Mesendoderm (in vitro differentiated cells): ENCODE measurements around the gene CLEC14A.

Source experiments
- DNase-seq: peaks from one replicate; pipeline ENCODE4 v3.0.0; 2013
- H2AK5ac ChIP-seq: 2 replicates; pipeline ENCODE4 v1.6.1; 2013; ENCODE audit warnings: low read length, inconsistent platforms
- H2BK120ac ChIP-seq: 2 replicates; pipeline ENCODE4 v1.6.1; 2013; ENCODE audit warnings: low read depth, mild to moderate bottlenecking, low read length, moderate library complexity, mixed read lengths
- H2BK15ac ChIP-seq: replicated peaks from 2 replicates; pipeline ENCODE4 v1.6.1; 2013; ENCODE audit warnings: low read depth, mild to moderate bottlenecking, moderate library complexity
- H2BK5ac ChIP-seq: 2 replicates; pipeline ENCODE4 v1.6.1; 2013; ENCODE audit warnings: low read length, inconsistent platforms
- H3K18ac ChIP-seq: 2 replicates; pipeline ENCODE4 v1.6.1; 2013; ENCODE audit warnings: mild to moderate bottlenecking, low read length, mixed read lengths
- H3K23ac ChIP-seq: one replicate; pipeline ENCODE4 v1.6.1; 2013; ENCODE audit warnings: low read length
- H3K27ac ChIP-seq: 2 replicates; pipeline ENCODE4 v1.5.1; 2013; ENCODE audit warnings: low read depth, mild to moderate bottlenecking, inconsistent platforms, low read length, moderate library complexity
- H3K27me3 ChIP-seq: 2 replicates; pipeline ENCODE4 v1.6.1; 2013; ENCODE audit warnings: low read length, control low read depth, mild to moderate bottlenecking, inconsistent platforms; ENCODE audit not compliant: insufficient read depth, poor library complexity
- H3K36me3 ChIP-seq: 2 replicates; pipeline ENCODE4 v1.6.1; 2013; ENCODE audit warnings: low read length, inconsistent platforms; ENCODE audit not compliant: control insufficient read depth, insufficient read depth
- H3K4ac ChIP-seq: one replicate; pipeline ENCODE4 v1.6.1; 2013; ENCODE audit warnings: low read depth, mild to moderate bottlenecking, low read length, moderate library complexity
- H3K4me1 ChIP-seq: 2 replicates; pipeline ENCODE4 v1.6.1; 2013; ENCODE audit warnings: low read depth, low read length, inconsistent platforms; ENCODE audit not compliant: control insufficient read depth
- H3K4me2 ChIP-seq: 2 replicates; pipeline ENCODE4 v1.6.1; 2013; ENCODE audit warnings: low read length
- H3K4me3 ChIP-seq: 2 replicates; pipeline ENCODE4 v1.5.1; 2013; ENCODE audit warnings: mild to moderate bottlenecking, low read length
- H3K56ac ChIP-seq: one replicate; pipeline ENCODE4 v1.6.1; 2013; ENCODE audit warnings: low read length
- H3K79me1 ChIP-seq: 2 replicates; pipeline ENCODE4 v1.6.1; 2013; ENCODE audit warnings: low read length, inconsistent platforms
- H3K79me2 ChIP-seq: 2 replicates; pipeline ENCODE4 v1.6.1; 2013; ENCODE audit warnings: mild to moderate bottlenecking, low read length; ENCODE audit not compliant: control insufficient read depth, insufficient read depth
- H3K9ac ChIP-seq: 2 replicates; pipeline ENCODE4 v1.6.1; 2013; ENCODE audit warnings: low read length, inconsistent platforms
- H4K5ac ChIP-seq: one replicate; pipeline ENCODE4 v1.6.1; 2013; ENCODE audit warnings: low read length
- H4K8ac ChIP-seq: one replicate; pipeline ENCODE4 v1.6.1; 2013; ENCODE audit warnings: low read depth, mild to moderate bottlenecking, control low read depth, low read length, moderate library complexity
- WGBS: extraction: QIAGEN DNeasy Blood & Tissue Kit; methylation state at CpG from one replicate; pipeline ENCODE4 v1.1.7; 2013; ENCODE audit warnings: low lambda C conversion rate, missing lambda C conversion rate; ENCODE audit not compliant: insufficient coverage; ENCODE audit errors: extremely low coverage; 5-methylcytosine and 5-hydroxymethylcytosine counted together

CLEC14A gene

DNA sequence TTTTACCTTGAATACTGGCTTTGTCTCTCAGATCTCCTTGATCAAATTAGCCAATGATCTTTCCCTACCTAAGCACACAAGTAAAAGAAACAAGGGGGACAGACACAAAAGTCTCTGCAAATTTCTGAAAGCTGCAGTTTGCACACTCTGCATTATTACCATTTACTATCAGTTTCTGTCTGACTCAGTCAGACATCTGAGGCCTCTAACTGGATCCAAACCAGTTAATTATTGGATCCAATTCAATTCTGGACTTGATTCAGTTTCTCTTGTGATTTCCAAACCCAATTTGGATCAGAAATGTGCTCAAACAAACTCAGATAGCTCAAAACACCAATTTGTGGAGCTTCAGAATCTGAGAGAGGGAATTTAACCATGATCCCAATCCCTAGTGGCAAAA lies 31.6 kb downstream of the CLEC14A start:
- H2BK5ac ChIP-seq: no peak overlapping the region
- no peak overlapping the region for H4K8ac ChIP-seq
- H3K79me2 ChIP-seq: no peaks in the 10 kb centered on the region

DNA sequence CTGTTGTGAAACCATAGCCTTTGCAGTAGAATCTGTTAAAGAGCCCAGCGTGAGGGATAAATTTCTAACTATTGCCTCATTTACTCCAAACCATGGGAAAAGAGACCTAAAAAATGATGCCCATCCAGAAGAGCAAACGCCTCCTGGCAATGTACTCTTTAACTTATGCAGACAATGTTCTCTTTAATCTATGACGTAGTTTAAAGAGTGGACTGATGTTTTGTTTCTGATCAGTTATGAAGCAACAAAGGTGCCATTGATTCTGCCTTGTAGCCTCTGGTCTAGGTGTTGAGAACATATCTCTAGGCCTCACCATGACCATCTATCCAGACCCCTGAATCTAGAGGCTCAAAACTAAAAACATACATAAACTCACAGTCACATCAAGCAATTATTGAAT lies 34.8 kb downstream of the CLEC14A start:
- no peak overlapping the region for H4K5ac ChIP-seq
- no peak overlapping the region for H2BK5ac ChIP-seq
- no peak for DNase-seq
- no peaks in the 10 kb centered on the region for H3K4me1 ChIP-seq
- H2AK5ac ChIP-seq: no peak overlapping the region
- no peaks in the 10 kb centered on the region for H3K79me2 ChIP-seq
- no peak overlapping the region for H3K23ac ChIP-seq
- no peaks in the 10 kb centered on the region for H3K27me3 ChIP-seq
- H3K9ac ChIP-seq: no peak overlapping the region
- no peak overlapping the region for H3K18ac ChIP-seq
- H3K79me1 ChIP-seq: no peaks in the 10 kb centered on the region
- H2BK15ac ChIP-seq: no peak overlapping the region
- H3K36me3 ChIP-seq: no peaks in the 10 kb centered on the region
- H4K8ac ChIP-seq: no peak overlapping the region
- no peak overlapping the region for H3K27ac ChIP-seq
- no CpG with 5 or more reads among the region's 3 CpGs for WGBS
- no peak overlapping the region for H3K4me2 ChIP-seq
- no peak overlapping the region for H3K4ac ChIP-seq
- H3K56ac ChIP-seq: no peak overlapping the region
- H2BK120ac ChIP-seq: no peak overlapping the region
- no peak overlapping the region for H3K4me3 ChIP-seq

More for the DNA sequence above, 31.6 kb downstream of the CLEC14A start:
- Histone ChIP-seq H3K36me3 (no peaks in the 10 kb centered on the region), H2AK5ac (no peak overlapping the region), H3K56ac (no peak overlapping the region), H3K18ac (no peak overlapping the region), H2BK120ac (no peak overlapping the region), H3K4ac (no peak overlapping the region), H4K5ac (no peak overlapping the region), H3K79me1 (no peaks in the 10 kb centered on the region), H3K27ac (no peak overlapping the region), H3K27me3 (no peaks in the 10 kb centered on the region), H3K23ac (no peak overlapping the region), H2BK15ac (no peak overlapping the region), H3K4me1 (no peaks in the 10 kb centered on the region), H3K9ac (no peak overlapping the region), H3K4me3 (no peak overlapping the region), H3K4me2 (no peak overlapping the region)
- no peak for DNase-seq

- Histone ChIP-seq H3K79me2 (no peaks in the 10 kb centered on the region), H3K4me3 (no peak overlapping the region), H3K4me1 (no peaks in the 10 kb centered on the region), H4K8ac (no peak overlapping the region), H3K9ac (no peak overlapping the region), H2BK15ac (no peak overlapping the region), H4K5ac (no peak overlapping the region), H2BK120ac (no peak overlapping the region), H2BK5ac (no peak overlapping the region), H3K36me3 (no peaks in the 10 kb centered on the region), H3K4me2 (no peak overlapping the region), H3K27me3 (no peaks in the 10 kb centered on the region), H2AK5ac (no peak overlapping the region), H3K23ac (no peak overlapping the region), H3K18ac (no peak overlapping the region), H3K56ac (no peak overlapping the region), H3K27ac (no peak overlapping the region), H3K4ac (no peak overlapping the region), H3K79me1 (no peaks in the 10 kb centered on the region)
- WGBS: no CpG with 5 or more reads among the region's 2 CpGs
- no peak for DNase-seq
These were observed 38.3 kb downstream of the CLEC14A start for GRCh38 chr14:38217553-38217952.

GRCh38 chr14:38213001-38213400 lies 42.9 kb downstream of the CLEC14A start:
- WGBS: no CpG with 5 or more reads among the region's 2 CpGs
- Histone ChIP-seq H2BK120ac (no peak overlapping the region), H2AK5ac (no peak overlapping the region), H3K79me1 (no peaks in the 10 kb centered on the region), H3K4me3 (no peak overlapping the region), H3K9ac (no peak overlapping the region), H4K8ac (no peak overlapping the region), H3K56ac (no peak overlapping the region), H3K27me3 (peaks cover 30% of the 10 kb centered on the region), H3K23ac (no peak overlapping the region), H2BK5ac (no peak overlapping the region), H3K27ac (no peak overlapping the region), H3K79me2 (no peaks in the 10 kb centered on the region), H4K5ac (no peak overlapping the region), H3K36me3 (no peaks in the 10 kb centered on the region), H2BK15ac (no peak overlapping the region), H3K18ac (no peak overlapping the region), H3K4ac (no peak overlapping the region), H3K4me2 (no peak overlapping the region), H3K4me1 (peaks cover 5% of the 10 kb centered on the region)
- DNase-seq: no peak

- no peaks in the 10 kb centered on the region for H3K36me3 ChIP-seq
- peaks cover 8% of the 10 kb centered on the region for H3K4me1 ChIP-seq
- no peak overlapping the region for H4K8ac ChIP-seq
- H2BK120ac ChIP-seq: no peak overlapping the region
- no peak overlapping the region for H4K5ac ChIP-seq
- no peak overlapping the region for H2BK15ac ChIP-seq
- no peak overlapping the region for H3K9ac ChIP-seq
- no peaks in the 10 kb centered on the region for H3K79me2 ChIP-seq
- H3K4me3 ChIP-seq: no peak overlapping the region
- H3K4ac ChIP-seq: no peak overlapping the region
- peaks cover 33% of the 10 kb centered on the region for H3K27me3 ChIP-seq
- H3K27ac ChIP-seq: no peak overlapping the region
- H2AK5ac ChIP-seq: no peak overlapping the region
- no peak overlapping the region for H3K56ac ChIP-seq
- H3K79me1 ChIP-seq: no peaks in the 10 kb centered on the region
- no peak overlapping the region for H3K18ac ChIP-seq
- no peak for DNase-seq
- no peak overlapping the region for H3K23ac ChIP-seq
- H2BK5ac ChIP-seq: no peak overlapping the region
- no peak overlapping the region for H3K4me2 ChIP-seq
These were observed 43.8 kb downstream of the CLEC14A start for GRCh38 chr14:38212111-38212510.

DNA sequence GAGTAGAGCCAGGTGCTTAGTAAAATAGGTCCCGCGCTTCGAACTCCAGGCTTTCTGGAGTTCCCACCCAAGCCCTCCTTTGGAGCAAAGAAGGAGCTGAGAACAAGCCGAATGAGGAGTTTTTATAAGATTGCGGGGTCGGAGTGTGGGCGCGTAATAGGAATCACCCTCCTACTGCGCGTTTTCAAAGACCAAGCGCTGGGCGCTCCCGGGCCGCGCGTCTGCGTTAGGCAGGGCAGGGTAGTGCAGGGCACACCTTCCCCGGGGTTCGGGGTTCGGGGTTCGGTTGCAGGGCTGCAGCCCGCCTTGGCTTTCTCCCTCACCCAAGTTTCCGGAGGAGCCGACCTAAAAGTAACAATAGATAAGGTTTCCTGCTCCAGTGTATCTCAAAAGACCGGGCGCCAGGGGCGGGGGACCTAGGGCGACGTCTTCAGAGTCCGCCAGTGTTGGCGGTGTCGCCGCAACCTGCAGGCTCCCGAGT lies 44.6 kb downstream of the CLEC14A start:
- Histone ChIP-seq H3K23ac (peak overlapping the region; percentile 10), H3K27me3 (peaks cover 33% of the 10 kb centered on the region), H3K4me2 (peak overlapping the region; percentile 51), H3K56ac (peak overlapping the region; percentile 43), H2AK5ac (no peak overlapping the region), H2BK5ac (no peak overlapping the region), H3K4ac (no peak overlapping the region), H3K4me3 (no peak overlapping the region), H3K18ac (no peak overlapping the region), H3K79me2 (no peaks in the 10 kb centered on the region), H4K8ac (no peak overlapping the region), H3K9ac (peak overlapping the region; percentile 20), H2BK15ac (no peak overlapping the region), H3K27ac (no peak overlapping the region), H3K4me1 (peaks cover 8% of the 10 kb centered on the region), H2BK120ac (no peak overlapping the region), H4K5ac (no peak overlapping the region), H3K79me1 (no peaks in the 10 kb centered on the region), H3K36me3 (no peaks in the 10 kb centered on the region)
- no CpG with 5 or more reads among the region's 34 CpGs for WGBS
- DNase-seq: no peak
